ENCODE measurements around the gene IL12RB1.

- TF ChIP-seq EZH2phosphoT487 (IDR thresholded peaks at IDR 0.05; ENCODE audit: borderline replicate concordance, low read length), result no peak
- no peak for TF ChIP-seq CTCF (IDR thresholded peaks at IDR 0.05; ENCODE audit: low read depth, low read length, poor library complexity, severe bottlenecking)
These were observed 41.3 kb downstream of the IL12RB1 start for GRCh38 chr19:18045307-18046050.
